WTC11 (cell line): ENCODE results near the gene CNTN5.

ENCODE experiments used
- ATF3 ChIP-seq: sonication (generic); formaldehyde crosslinking; conservative IDR thresholded peaks from 2 replicates; pipeline ENCODE4 v1.8.1; 2022; ENCODE audit warnings: mild to moderate bottlenecking, missing genetic modification reagents
- CREM ChIP-seq: sonication (generic); formaldehyde crosslinking; IDR thresholded peaks from 2 replicates; pipeline ENCODE4 v1.8.1; 2022; ENCODE audit warnings: mild to moderate bottlenecking, missing genetic modification reagents, moderate library complexity
- CTCF ChIP-seq: fragments of 200-600 bp; IDR thresholded peaks from 2 replicates; pipeline ENCODE4 v1.8.0; 2022; ENCODE audit warnings: antibody characterized with exemption
- GABPB1 ChIP-seq: sonication (generic); formaldehyde crosslinking; IDR thresholded peaks from 2 replicates; pipeline ENCODE4 v1.8.1; 2023; ENCODE audit warnings: mild to moderate bottlenecking, missing genetic modification reagents
- IRF2 ChIP-seq: sonication (generic); formaldehyde crosslinking; IDR thresholded peaks from 2 replicates; pipeline ENCODE4 v1.8.0; 2022; ENCODE audit warnings: low read depth, missing genetic modification reagents, borderline replicate concordance
- MXD4 ChIP-seq: fragments of 250-450 bp; sonication (Bioruptor Pico); IDR thresholded peaks from 2 replicates; pipeline ENCODE4 v1.8.0; 2021; ENCODE audit warnings: mild to moderate bottlenecking, moderate library complexity, borderline replicate concordance
- NFYB ChIP-seq: sonication (generic); formaldehyde crosslinking; conservative IDR thresholded peaks from 2 replicates; pipeline ENCODE4 v1.8.0; 2022; ENCODE audit warnings: low read depth, missing genetic modification reagents
- USF2 ChIP-seq: sonication (generic); formaldehyde crosslinking; IDR thresholded peaks from 2 replicates; pipeline ENCODE4 v1.8.1; 2023; ENCODE audit warnings: mild to moderate bottlenecking, missing genetic modification reagents, moderate library complexity
- ZNF416 ChIP-seq: fragments of 250-450 bp; sonication (Bioruptor Pico); IDR thresholded peaks from 2 replicates; pipeline ENCODE4 v1.9.0; 2021; ENCODE audit warnings: mild to moderate bottlenecking, inconsistent platforms
- TF ChIP-seq, protein P1 (sequence below): sonication (generic); formaldehyde crosslinking; IDR thresholded peaks from 2 replicates; pipeline ENCODE4 v1.8.0; 2022; ENCODE audit warnings: mild to moderate bottlenecking, missing genetic modification reagents
- TF ChIP-seq, protein P2 (sequence below): sonication (generic); formaldehyde crosslinking; IDR thresholded peaks from 2 replicates; pipeline ENCODE4 v1.8.0; 2022; ENCODE audit warnings: mild to moderate bottlenecking, missing genetic modification reagents

- TF ChIP-seq CTCF (no peak), IRF2 (CRISPR knock-in tag) (no peak), GABPB1 (no peak), CREM (CRISPR knock-in tag) (no peak), ZNF416 (CRISPR knock-in tag) (no peak), MXD4 (no peak), ATF3 (CRISPR knock-in tag) (no peak), NFYB (CRISPR knock-in tag) (no peak), USF2 (no peak)
- TF ChIP-seq, protein P1, sequence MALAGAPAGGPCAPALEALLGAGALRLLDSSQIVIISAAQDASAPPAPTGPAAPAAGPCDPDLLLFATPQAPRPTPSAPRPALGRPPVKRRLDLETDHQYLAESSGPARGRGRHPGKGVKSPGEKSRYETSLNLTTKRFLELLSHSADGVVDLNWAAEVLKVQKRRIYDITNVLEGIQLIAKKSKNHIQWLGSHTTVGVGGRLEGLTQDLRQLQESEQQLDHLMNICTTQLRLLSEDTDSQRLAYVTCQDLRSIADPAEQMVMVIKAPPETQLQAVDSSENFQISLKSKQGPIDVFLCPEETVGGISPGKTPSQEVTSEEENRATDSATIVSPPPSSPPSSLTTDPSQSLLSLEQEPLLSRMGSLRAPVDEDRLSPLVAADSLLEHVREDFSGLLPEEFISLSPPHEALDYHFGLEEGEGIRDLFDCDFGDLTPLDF (CRISPR knock-in tag), result no peak
- TF ChIP-seq, protein P2, sequence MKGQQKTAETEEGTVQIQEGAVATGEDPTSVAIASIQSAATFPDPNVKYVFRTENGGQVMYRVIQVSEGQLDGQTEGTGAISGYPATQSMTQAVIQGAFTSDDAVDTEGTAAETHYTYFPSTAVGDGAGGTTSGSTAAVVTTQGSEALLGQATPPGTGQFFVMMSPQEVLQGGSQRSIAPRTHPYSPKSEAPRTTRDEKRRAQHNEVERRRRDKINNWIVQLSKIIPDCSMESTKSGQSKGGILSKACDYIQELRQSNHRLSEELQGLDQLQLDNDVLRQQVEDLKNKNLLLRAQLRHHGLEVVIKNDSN, result no peak
These were observed 411.9 kb downstream of the CNTN5 start for GRCh38 chr11:99432677-99433076.
